ENCODE data around the gene SDHB. TPM values are rescaled to one million over a fixed set of nuclear protein-coding genes. Genes with fewer than 3 reads are reported as not detected.
A peak's percentile ranks its signal among the peaks of the same experiment; 100 is the strongest.

Gene SDHB
- total RNA-seq = 79.8 TPM
- long read RNA-seq, transcript SDHB-201 (8 exons, 1,153 nt) = major isoform, 76 of 88 reads
- long read RNA-seq, partial matches to known transcripts = 3 of 88 reads
- long read RNA-seq, other reads (novel, unspliced or antisense) = 9 of 88 reads

- ATAC-seq = peak; percentile 99
- peaks cover 19% of the 10 kb centered on the region for H3K4me1 ChIP-seq
- peak; percentile 99 for DNase-seq
- no peaks in the 10 kb centered on the region for H3K9me3 ChIP-seq
- intact Hi-C loops (cut with DNase I) = no loop called here
- H3K27me3 ChIP-seq (ENCODE audit: low read depth) = no peaks in the 10 kb centered on the region
- H3K27ac ChIP-seq = peak within 1 kb of the TSS; percentile 84
- H3K4me3 ChIP-seq = peak within 1 kb of the TSS; percentile 69
- H3K36me3 ChIP-seq = peaks cover 28% of the 10 kb centered on the region
- TF ChIP-seq CTCF (IDR thresholded peaks at IDR 0.05) = no peak
These were observed at the start of gene SDHB for GRCh38 chr1:17053685-17054410. Gene SDHB (minus strand): TSS chr1:17054032. CDS start chr1:17054019, 13 bp downstream.

DNA sequence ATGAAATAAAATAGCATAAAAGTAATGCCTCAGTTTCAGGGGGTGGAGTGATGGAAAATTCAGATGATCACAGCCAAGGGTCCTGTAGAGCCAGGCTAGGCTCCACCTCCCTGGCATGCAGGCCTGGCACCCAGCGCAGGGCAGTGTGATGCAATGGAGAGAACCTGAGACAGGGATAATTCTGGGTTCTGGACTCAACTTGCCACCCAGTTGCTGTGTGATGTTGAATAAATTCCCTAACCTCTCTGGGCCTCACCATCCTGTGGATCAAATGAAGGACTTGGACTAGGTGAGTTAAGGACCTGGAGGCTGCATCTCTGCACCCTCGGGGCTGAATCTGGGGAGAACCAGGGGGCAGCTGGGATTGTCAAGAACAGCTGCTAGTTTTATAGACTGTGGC is 48.4 kb upstream of the SDHB start:
- intact Hi-C loops (cut with DNase I) = no loop called here
- H3K9me3 ChIP-seq = no peaks in the 10 kb centered on the region
- peaks cover 13% of the 10 kb centered on the region for H3K4me1 ChIP-seq
- no peak for DNase-seq
- no peak overlapping the region for H3K27ac ChIP-seq
- ATAC-seq = no peak
- no peaks in the 10 kb centered on the region for H3K36me3 ChIP-seq
- TF ChIP-seq CTCF (IDR thresholded peaks at IDR 0.05) = no peak
- H3K4me3 ChIP-seq = no peak overlapping the region
- no peaks in the 10 kb centered on the region for H3K27me3 ChIP-seq (ENCODE audit: low read depth)

GRCh38 chr1:17101261-17101660 is 47.4 kb upstream of the SDHB start:
- DNase-seq (no peak), ATAC-seq (no peak)
- no peaks in the 10 kb centered on the region for H3K9me3 ChIP-seq
- intact Hi-C loops (cut with DNase I) = no loop called here
- no peaks in the 10 kb centered on the region for H3K27me3 ChIP-seq (ENCODE audit: low read depth)
- no peak overlapping the region for H3K27ac ChIP-seq
- H3K4me1 ChIP-seq = peaks cover 13% of the 10 kb centered on the region
- H3K36me3 ChIP-seq = no peaks in the 10 kb centered on the region
- H3K4me3 ChIP-seq = no peak overlapping the region
- TF ChIP-seq CTCF (IDR thresholded peaks at IDR 0.05) = no peak

DNA sequence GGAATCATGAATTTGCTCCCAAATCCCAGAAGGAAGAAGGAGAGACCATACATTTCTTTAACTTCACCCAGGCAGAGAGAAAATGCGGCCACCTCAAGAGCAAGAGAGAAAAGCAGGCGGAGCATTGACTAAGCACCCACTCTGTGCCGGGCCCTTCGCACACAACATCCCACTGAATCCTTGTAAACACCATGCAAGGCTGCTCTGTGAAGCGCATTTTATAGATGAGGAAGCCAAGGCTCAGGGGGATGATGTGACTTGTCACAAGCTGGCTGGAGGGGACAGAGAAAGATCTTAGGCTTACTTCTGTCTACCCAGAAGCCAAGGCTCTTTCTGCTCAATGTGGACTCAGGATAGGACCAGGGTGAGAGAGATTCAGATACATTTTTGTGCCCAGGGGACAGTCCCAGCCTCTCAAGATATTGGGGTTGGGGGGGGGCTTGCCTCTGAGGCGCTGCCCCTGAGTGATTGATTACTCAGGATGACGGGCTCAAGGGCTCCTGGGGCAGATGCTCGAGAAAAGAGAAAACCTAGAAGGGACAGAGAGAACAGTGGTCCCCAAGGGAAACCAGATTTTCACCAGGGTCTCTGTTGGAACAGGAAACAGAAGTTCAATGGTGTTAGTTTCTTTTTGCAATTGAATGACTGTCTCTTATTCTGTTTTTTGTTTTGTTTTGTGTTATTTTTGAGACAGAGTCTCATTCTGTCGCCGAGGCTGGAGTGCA is 45.9 kb upstream of the SDHB start:
- Histone ChIP-seq H3K27ac (no peak overlapping the region), H3K4me1 (peaks cover 13% of the 10 kb centered on the region), H3K36me3 (no peaks in the 10 kb centered on the region), H3K4me3 (no peak overlapping the region), H3K9me3 (no peaks in the 10 kb centered on the region), H3K27me3 (ENCODE audit: low read depth) (no peaks in the 10 kb centered on the region)
- intact Hi-C loops (cut with DNase I) = no loop called here
- ATAC-seq (no peak), DNase-seq (no peak)
- TF ChIP-seq CTCF (IDR thresholded peaks at IDR 0.05) = no peak

DNA sequence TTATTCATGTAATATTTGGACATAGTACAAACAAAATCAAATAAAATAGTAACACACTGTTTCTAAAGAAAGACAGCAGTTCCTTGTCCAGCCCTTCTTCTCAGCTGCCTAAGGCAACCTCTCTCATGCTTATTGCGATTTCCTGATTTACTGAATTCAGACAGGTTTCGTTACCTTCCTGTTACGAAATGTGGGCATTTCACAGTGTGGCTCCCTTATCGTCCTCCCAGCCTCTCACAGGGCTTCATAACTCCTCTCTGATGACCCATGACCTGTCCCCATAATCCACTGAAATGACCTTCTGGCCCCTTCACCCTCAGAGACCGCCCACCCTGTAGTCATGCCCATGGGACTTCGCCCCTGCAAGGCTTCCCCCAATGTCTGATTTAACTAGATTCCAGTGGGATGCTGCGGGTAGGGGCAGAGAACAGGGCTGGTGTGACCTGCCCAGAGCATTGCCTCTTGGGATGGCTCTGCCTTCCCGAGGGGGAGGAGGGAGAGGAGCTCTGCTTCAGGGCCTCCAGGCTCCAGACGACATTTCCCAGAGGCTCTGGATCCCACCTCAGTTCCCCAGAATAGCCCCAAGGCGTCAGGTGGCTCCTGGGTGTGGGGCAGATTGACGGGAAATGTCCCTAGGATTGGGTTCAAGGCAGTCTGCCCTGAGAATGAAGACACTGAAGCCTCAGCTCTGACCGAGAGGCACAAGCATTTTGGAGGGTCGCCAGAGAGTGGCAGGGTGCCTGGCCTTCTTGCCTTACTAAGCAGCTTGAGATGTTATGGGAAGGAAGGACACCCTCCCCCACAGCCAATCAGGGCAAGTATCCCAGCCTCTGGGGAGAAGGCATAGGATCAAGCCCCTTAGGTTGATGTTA is 44.9 kb upstream of the SDHB start:
- ATAC-seq = peak; percentile 13 to 25
- peaks cover 13% of the 10 kb centered on the region for H3K4me1 ChIP-seq
- DNase-seq = no peak
- no peak for TF ChIP-seq CTCF (IDR thresholded peaks at IDR 0.05)
- H3K9me3 ChIP-seq = no peaks in the 10 kb centered on the region
- intact Hi-C loops (cut with DNase I) = no loop called here
- H3K36me3 ChIP-seq = no peaks in the 10 kb centered on the region
- no peaks in the 10 kb centered on the region for H3K27me3 ChIP-seq (ENCODE audit: low read depth)
- H3K4me3 ChIP-seq = no peak overlapping the region
- H3K27ac ChIP-seq = peak overlapping the region; percentile 49

Measured in lower lobe of right lung (tissue), 2 donors.